ENCODE results near the gene UBR3. TPM values are rescaled to one million over a fixed set of nuclear protein-coding genes. Genes with fewer than 3 reads are reported as not detected.
"Not testable (repeated sequence)": the region's sequence is repeated elsewhere in the genome, so short reads cannot be mapped to it uniquely, and the experiment has no call there.

Gene UBR3
- polyA plus RNA-seq, 1 donor: 24.0 TPM

- no peaks in the 10 kb centered on the region for H3K9me3 ChIP-seq (ENCODE audit: control insufficient read depth, low read depth, low read length)
- H3K36me3 ChIP-seq (ENCODE audit: control insufficient read depth, insufficient read depth, low read length): peaks cover 13% of the 10 kb centered on the region
- peak overlapping the region; percentile 54 for H3K27ac ChIP-seq (ENCODE audit: low read length)
- WGBS (ENCODE audit: insufficient coverage, low lambda C conversion rate): 11% methylated on average over 1 of the region's 4 CpGs
- no peaks in the 10 kb centered on the region for H3K27me3 ChIP-seq (ENCODE audit: control insufficient read depth, insufficient read depth, low read length)
- peak overlapping the region; percentile 59 for H3K4me3 ChIP-seq (ENCODE audit: low read length)
- no peaks in the 10 kb centered on the region for H3K4me1 ChIP-seq (ENCODE audit: control insufficient read depth, insufficient read depth, low read length)
- no peak for DNase-seq
Observed at GRCh38 chr2:169798397-169798717, 28.9 kb upstream of the UBR3 start.

DNA sequence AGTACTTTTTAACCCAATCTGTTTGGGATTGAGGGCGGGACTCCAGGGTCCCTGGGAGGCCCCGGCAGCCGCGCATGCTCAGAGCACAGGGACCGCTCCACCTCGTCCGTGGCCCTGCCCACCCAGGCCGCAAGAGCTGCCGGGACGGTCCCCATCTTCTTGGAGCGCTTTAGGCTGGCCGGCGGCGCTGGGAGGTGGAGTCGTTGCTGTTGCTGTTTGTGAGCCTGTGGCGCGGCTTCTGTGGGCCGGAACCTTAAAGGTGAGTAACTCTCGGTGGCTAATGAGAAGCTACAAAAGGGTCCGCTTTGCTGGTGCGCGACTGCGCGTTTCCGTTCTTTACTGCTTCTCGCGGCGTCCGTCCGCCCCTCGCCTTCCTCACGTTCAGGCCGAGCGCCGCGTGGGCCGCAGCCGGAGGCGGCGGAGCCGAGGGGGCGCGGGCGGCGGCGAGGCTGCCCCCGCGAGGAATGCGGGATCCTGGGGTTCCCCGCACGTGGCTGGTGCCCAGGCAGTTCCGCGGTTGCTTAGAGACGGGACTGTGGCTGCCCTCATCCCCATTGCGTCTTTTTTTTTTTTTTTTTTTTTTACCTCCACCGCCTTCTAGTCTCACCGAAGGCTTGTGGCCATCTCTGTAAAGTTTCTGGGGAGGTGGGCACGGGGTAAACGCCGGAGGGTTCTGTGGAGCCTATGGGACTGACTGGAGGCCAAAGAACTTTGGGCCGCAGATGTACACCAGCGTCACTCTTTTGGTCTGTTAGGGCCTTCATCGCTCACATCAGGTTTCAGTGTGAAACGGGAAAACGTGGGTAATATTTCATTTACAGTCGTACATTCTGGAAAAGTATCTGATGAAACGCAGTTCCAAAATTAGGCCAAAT lies 28.3 kb upstream of the UBR3 start, which contains the start of gene SSB:
Gene SSB, plus strand, starts transcription at position 154 of the 875 bp plus-strand sequence. CDS start 2,090 bp downstream, outside the sequence.
- no peaks in the 10 kb centered on the region for H3K9me3 ChIP-seq (ENCODE audit: control insufficient read depth, low read depth, low read length)
- H3K4me1 ChIP-seq (ENCODE audit: control insufficient read depth, insufficient read depth, low read length): no peaks in the 10 kb centered on the region
- no peaks in the 10 kb centered on the region for H3K27me3 ChIP-seq (ENCODE audit: control insufficient read depth, insufficient read depth, low read length)
- peak within 1 kb of the TSS; percentile 59 for H3K4me3 ChIP-seq (ENCODE audit: low read length)
- peaks cover 15% of the 10 kb centered on the region for H3K36me3 ChIP-seq (ENCODE audit: control insufficient read depth, insufficient read depth, low read length)
- no CpG with 5 or more reads among the region's 67 CpGs for WGBS (ENCODE audit: insufficient coverage, low lambda C conversion rate)
- H3K27ac ChIP-seq (ENCODE audit: low read length): peak within 1 kb of the TSS; percentile 54
- peak; percentile 90 to 93 for DNase-seq

- Histone ChIP-seq H3K36me3 (ENCODE audit: control insufficient read depth, insufficient read depth, low read length) (peaks cover 44% of the 10 kb centered on the region), H3K9me3 (ENCODE audit: control insufficient read depth, low read depth, low read length) (no peaks in the 10 kb centered on the region), H3K27me3 (ENCODE audit: control insufficient read depth, insufficient read depth, low read length) (no peaks in the 10 kb centered on the region), H3K27ac (ENCODE audit: low read length) (no peak overlapping the region), H3K4me3 (ENCODE audit: low read length) (no peak overlapping the region), H3K4me1 (ENCODE audit: control insufficient read depth, insufficient read depth, low read length) (no peaks in the 10 kb centered on the region)
- no CpG with 5 or more reads among the region's 9 CpGs for WGBS (ENCODE audit: insufficient coverage, low lambda C conversion rate)
- DNase-seq: no peak
Observed at GRCh38 chr2:169803480-169803879, 23.8 kb upstream of the UBR3 start.

DNA sequence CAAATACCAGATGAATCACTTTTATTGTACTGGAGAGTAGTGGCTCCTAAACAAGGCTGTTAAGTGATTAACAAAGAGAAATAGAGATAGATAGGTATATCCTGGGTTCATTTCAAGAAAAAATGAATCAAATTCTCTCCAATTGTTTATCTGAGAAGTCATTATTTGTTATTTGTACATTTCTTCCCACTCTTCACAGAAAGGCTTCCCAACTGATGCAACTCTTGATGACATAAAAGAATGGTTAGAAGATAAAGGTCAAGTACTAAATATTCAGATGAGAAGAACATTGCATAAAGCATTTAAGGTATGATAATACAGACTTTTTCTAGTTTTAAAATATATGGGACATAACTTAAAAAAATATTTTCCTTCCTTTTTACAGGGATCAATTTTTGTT lies 20.7 kb upstream of the UBR3 start:
- Histone ChIP-seq H3K27ac (ENCODE audit: low read length) (no peak overlapping the region), H3K4me3 (ENCODE audit: low read length) (no peak overlapping the region), H3K36me3 (ENCODE audit: control insufficient read depth, insufficient read depth, low read length) (peaks cover 59% of the 10 kb centered on the region), H3K9me3 (ENCODE audit: control insufficient read depth, low read depth, low read length) (no peaks in the 10 kb centered on the region), H3K27me3 (ENCODE audit: control insufficient read depth, insufficient read depth, low read length) (no peaks in the 10 kb centered on the region), H3K4me1 (ENCODE audit: control insufficient read depth, insufficient read depth, low read length) (no peaks in the 10 kb centered on the region)
- DNase-seq: no peak

DNA sequence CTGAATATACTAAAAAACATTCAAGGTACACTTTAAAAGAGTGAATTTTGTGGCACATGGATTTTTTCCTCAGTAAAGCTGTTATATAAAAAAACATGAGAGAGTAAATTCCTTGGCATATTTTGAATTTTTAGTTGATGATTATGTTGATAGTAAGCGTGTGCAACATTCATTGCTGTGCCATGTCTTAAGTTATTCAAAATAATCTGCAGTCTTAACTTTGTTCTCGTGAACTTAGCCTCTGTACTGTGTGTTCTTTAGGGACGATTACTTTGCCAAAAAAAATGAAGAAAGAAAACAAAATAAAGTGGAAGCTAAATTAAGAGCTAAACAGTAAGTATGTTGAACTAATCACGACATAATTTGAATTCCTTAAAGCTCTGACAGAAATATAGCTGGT lies 19.0 kb upstream of the UBR3 start:
- WGBS (ENCODE audit: insufficient coverage, low lambda C conversion rate): 93% methylated on average over 3 of the region's 4 CpGs
- Histone ChIP-seq H3K4me3 (ENCODE audit: low read length) (no peak overlapping the region), H3K36me3 (ENCODE audit: control insufficient read depth, insufficient read depth, low read length) (peaks cover 61% of the 10 kb centered on the region), H3K4me1 (ENCODE audit: control insufficient read depth, insufficient read depth, low read length) (no peaks in the 10 kb centered on the region), H3K27ac (ENCODE audit: low read length) (no peak overlapping the region), H3K27me3 (ENCODE audit: control insufficient read depth, insufficient read depth, low read length) (no peaks in the 10 kb centered on the region), H3K9me3 (ENCODE audit: control insufficient read depth, low read depth, low read length) (no peaks in the 10 kb centered on the region)
- DNase-seq: no peak

DNA sequence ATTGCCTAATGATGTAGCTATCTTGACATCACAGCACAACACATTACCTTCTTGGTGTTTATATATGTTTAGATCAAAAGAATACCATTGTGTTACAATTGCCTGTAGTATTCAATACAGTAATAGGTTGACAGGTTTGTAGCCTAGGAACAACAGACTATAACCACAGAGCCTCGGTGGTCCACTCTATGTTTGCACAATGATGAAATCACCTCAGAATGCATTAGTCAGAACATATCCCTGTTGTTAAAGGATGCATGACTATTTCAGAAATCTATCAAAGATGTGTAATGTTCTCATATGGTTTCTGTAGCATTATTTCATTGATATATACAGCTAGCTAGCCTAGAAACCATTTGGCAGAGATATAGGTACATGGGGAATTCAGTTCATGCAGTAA lies 11.4 kb upstream of the UBR3 start:
- Histone ChIP-seq H3K4me3 (ENCODE audit: low read length) (no peak overlapping the region), H3K36me3 (ENCODE audit: control insufficient read depth, insufficient read depth, low read length) (peaks cover 48% of the 10 kb centered on the region), H3K4me1 (ENCODE audit: control insufficient read depth, insufficient read depth, low read length) (no peaks in the 10 kb centered on the region), H3K27ac (ENCODE audit: low read length) (no peak overlapping the region), H3K9me3 (ENCODE audit: control insufficient read depth, low read depth, low read length) (no peaks in the 10 kb centered on the region), H3K27me3 (ENCODE audit: control insufficient read depth, insufficient read depth, low read length) (no peaks in the 10 kb centered on the region)
- no peak for DNase-seq
- WGBS (ENCODE audit: insufficient coverage, low lambda C conversion rate): no CpG with 5 or more reads among the region's 1 CpG

DNA sequence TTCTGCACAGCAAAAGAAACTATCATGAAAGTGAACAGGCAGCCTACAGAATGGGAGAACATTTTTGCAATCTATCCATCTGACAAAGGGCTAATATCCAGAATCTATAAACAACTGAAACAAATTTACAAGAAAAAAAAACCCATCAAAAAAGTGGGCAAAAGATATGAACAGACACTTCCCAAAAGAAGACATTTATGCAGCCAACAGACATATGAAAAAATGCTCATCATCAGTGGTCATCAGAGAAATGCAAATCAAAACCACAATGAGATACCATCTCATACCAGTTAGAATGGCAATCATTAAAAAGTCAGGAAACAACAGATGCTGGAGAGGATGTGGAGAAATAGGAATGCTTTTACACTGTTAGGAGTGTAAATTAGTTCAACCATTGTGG lies 10.3 kb upstream of the UBR3 start:
- not testable (repeated sequence) for H3K4me3 ChIP-seq (ENCODE audit: low read length); DNase-seq; H3K27ac ChIP-seq (ENCODE audit: low read length); H3K9me3 ChIP-seq (ENCODE audit: control insufficient read depth, low read depth, low read length); H3K4me1 ChIP-seq (ENCODE audit: control insufficient read depth, insufficient read depth, low read length); H3K27me3 ChIP-seq (ENCODE audit: control insufficient read depth, insufficient read depth, low read length)
- H3K36me3 ChIP-seq (ENCODE audit: control insufficient read depth, insufficient read depth, low read length): peaks cover 42% of the 10 kb centered on the region

- not testable (repeated sequence) for DNase-seq; H3K27ac ChIP-seq (ENCODE audit: low read length); H3K9me3 ChIP-seq (ENCODE audit: control insufficient read depth, low read depth, low read length); H3K27me3 ChIP-seq (ENCODE audit: control insufficient read depth, insufficient read depth, low read length); H3K4me3 ChIP-seq (ENCODE audit: low read length); H3K4me1 ChIP-seq (ENCODE audit: control insufficient read depth, insufficient read depth, low read length)
- peaks cover 38% of the 10 kb centered on the region for H3K36me3 ChIP-seq (ENCODE audit: control insufficient read depth, insufficient read depth, low read length)
- 100% methylated on average over 1 of the region's 6 CpGs for WGBS (ENCODE audit: insufficient coverage, low lambda C conversion rate)
Observed at GRCh38 chr2:169817369-169817768, 9.9 kb upstream of the UBR3 start.

- Histone ChIP-seq H3K4me3 (ENCODE audit: low read length) (no peak overlapping the region), H3K9me3 (ENCODE audit: control insufficient read depth, low read depth, low read length) (no peaks in the 10 kb centered on the region), H3K4me1 (ENCODE audit: control insufficient read depth, insufficient read depth, low read length) (no peaks in the 10 kb centered on the region), H3K36me3 (ENCODE audit: control insufficient read depth, insufficient read depth, low read length) (peaks cover 33% of the 10 kb centered on the region), H3K27me3 (ENCODE audit: control insufficient read depth, insufficient read depth, low read length) (no peaks in the 10 kb centered on the region), H3K27ac (ENCODE audit: low read length) (no peak overlapping the region)
- DNase-seq: no peak
Observed at GRCh38 chr2:169818241-169818640, 9.0 kb upstream of the UBR3 start.

DNA sequence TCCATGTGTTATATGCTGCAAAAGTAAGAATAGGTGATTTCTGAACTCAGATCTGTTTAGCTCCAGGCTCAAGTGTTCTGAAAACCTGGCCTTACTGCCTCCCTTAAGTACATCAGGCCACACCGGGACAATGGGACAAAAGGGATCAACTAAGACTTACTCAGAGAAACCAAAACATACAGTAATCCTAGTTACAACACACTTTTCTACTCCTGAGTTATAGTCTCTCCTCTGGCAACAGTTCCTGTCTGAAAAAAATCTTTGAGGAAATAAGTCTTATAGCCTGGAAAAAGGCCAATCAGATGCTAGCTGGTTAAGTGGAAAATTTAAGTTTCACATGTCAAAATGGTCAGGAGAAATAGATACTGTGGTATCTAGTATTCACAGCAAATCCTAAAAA lies 8.1 kb upstream of the UBR3 start:
- peaks cover 6% of the 10 kb centered on the region for H3K4me1 ChIP-seq (ENCODE audit: control insufficient read depth, insufficient read depth, low read length)
- no peaks in the 10 kb centered on the region for H3K27me3 ChIP-seq (ENCODE audit: control insufficient read depth, insufficient read depth, low read length)
- H3K9me3 ChIP-seq (ENCODE audit: control insufficient read depth, low read depth, low read length): no peaks in the 10 kb centered on the region
- peaks cover 27% of the 10 kb centered on the region for H3K36me3 ChIP-seq (ENCODE audit: control insufficient read depth, insufficient read depth, low read length)
- H3K4me3 ChIP-seq (ENCODE audit: low read length): no peak overlapping the region
- no peak for DNase-seq
- H3K27ac ChIP-seq (ENCODE audit: low read length): no peak overlapping the region
- no CpG with 5 or more reads among the region's 1 CpG for WGBS (ENCODE audit: insufficient coverage, low lambda C conversion rate)

DNA sequence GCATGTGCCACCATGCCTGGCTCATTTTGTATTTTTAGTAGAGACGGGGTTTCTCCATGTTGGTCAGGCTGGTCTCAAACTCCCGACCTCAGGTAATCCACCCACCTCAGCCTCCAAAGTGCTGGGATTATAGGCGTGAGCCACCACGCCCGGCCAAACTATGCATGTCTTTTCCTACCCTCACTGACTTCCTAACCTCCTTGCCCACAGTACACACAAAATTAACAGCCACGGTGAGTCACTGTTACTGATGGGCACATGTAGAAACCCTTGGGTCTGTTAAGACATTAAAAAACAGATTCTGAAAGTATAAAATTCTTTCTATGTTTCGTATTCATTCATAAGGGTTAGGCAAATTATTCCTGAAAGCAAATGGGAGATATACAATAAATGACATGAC lies 7.2 kb upstream of the UBR3 start:
- H3K27me3 ChIP-seq (ENCODE audit: control insufficient read depth, insufficient read depth, low read length); H3K27ac ChIP-seq (ENCODE audit: low read length); H3K4me3 ChIP-seq (ENCODE audit: low read length); H3K9me3 ChIP-seq (ENCODE audit: control insufficient read depth, low read depth, low read length); DNase-seq; H3K4me1 ChIP-seq (ENCODE audit: control insufficient read depth, insufficient read depth, low read length): not testable (repeated sequence)
- peaks cover 22% of the 10 kb centered on the region for H3K36me3 ChIP-seq (ENCODE audit: control insufficient read depth, insufficient read depth, low read length)
- WGBS (ENCODE audit: insufficient coverage, low lambda C conversion rate): 100% methylated on average over 1 of the region's 7 CpGs
